WTC11 (cell line): ENCODE results near the gene NXT1.

ENCODE experiments used
- CTCF ChIP-seq: fragments of 200-600 bp; IDR thresholded peaks from 2 replicates; pipeline ENCODE4 v1.8.0; 2022; ENCODE audit warnings: antibody characterized with exemption
- E2F1 ChIP-seq: sonication (generic); formaldehyde crosslinking; IDR thresholded peaks from 2 replicates; pipeline ENCODE4 v1.8.0; 2022; ENCODE audit warnings: mild to moderate bottlenecking, missing genetic modification reagents
- ESRRA ChIP-seq: sonication (generic); formaldehyde crosslinking; IDR thresholded peaks from 2 replicates; pipeline ENCODE4 v1.8.1; 2022; ENCODE audit warnings: mild to moderate bottlenecking, missing genetic modification reagents, borderline replicate concordance
- ETV6 ChIP-seq: sonication (generic); formaldehyde crosslinking; IDR thresholded peaks from 2 replicates; pipeline ENCODE4 v1.8.1; 2022; ENCODE audit warnings: mild to moderate bottlenecking, missing genetic modification reagents
- MLX ChIP-seq: sonication (generic); formaldehyde crosslinking; IDR thresholded peaks from 2 replicates; pipeline ENCODE4 v1.8.1; 2023; ENCODE audit warnings: mild to moderate bottlenecking, missing genetic modification reagents, moderate library complexity
- NFYB ChIP-seq: sonication (generic); formaldehyde crosslinking; conservative IDR thresholded peaks from 2 replicates; pipeline ENCODE4 v1.8.0; 2022; ENCODE audit warnings: low read depth, missing genetic modification reagents
- NR1H2 ChIP-seq: sonication (generic); formaldehyde crosslinking; IDR thresholded peaks from 2 replicates; pipeline ENCODE4 v1.9.0; 2021; ENCODE audit warnings: mild to moderate bottlenecking, moderate library complexity, missing genetic modification reagents
- ZNF423 ChIP-seq: fragments of 250-450 bp; sonication (Bioruptor Pico); IDR thresholded peaks from 2 replicates; pipeline ENCODE4 v2.1.2; 2022; ENCODE audit warnings: mild to moderate bottlenecking, moderate library complexity

- TF ChIP-seq ETV6 (CRISPR knock-in tag) (no peak), CTCF (no peak), ESRRA (CRISPR knock-in tag) (no peak), NFYB (CRISPR knock-in tag) (no peak), MLX (no peak), NR1H2 (CRISPR knock-in tag) (no peak), ZNF423 (CRISPR knock-in tag) (no peak), E2F1 (CRISPR knock-in tag) (no peak)
Observed at GRCh38 chr20:23302386-23302785, 48.2 kb upstream of the NXT1 start.
